ENCODE data around the gene SPATA7.

- no peak for TF ChIP-seq CTCF (IDR thresholded peaks at IDR 0.05)
- no peak for TF ChIP-seq ZFX (IDR thresholded peaks at IDR 0.05; ENCODE audit: borderline replicate concordance)
Measured at GRCh38 chr14:88482524-88482923, 97.1 kb downstream of the SPATA7 start.
